GM12865 (cell line): ENCODE results near the gene RABGGTA.
"Not testable (repeated sequence)": the region's sequence is repeated elsewhere in the genome, so short reads cannot be mapped to it uniquely, and the experiment has no call there.

Source experiments
- DNase-seq: peaks from one replicate; pipeline ENCODE4 v3.0.0; 2010; ENCODE audit warnings: low read depth
- H3K4me3 ChIP-seq: 2 replicates; pipeline ENCODE4 v1.5.1; 2011; ENCODE audit warnings: mild to moderate bottlenecking, low read depth, low read length, control low read depth
- CTCF ChIP-seq: IDR thresholded peaks from 2 replicates; pipeline ENCODE4 v1.5.1; 2011; ENCODE audit warnings: low read length, control low read depth, low read depth, inconsistent platforms; ENCODE audit not compliant: insufficient read depth; ENCODE audit errors: missing control alignments

The RABGGTA gene

GRCh38 chr14:24249230-24250021, 22.0 kb downstream of the RABGGTA start:
- no peak for TF ChIP-seq CTCF
- no peak overlapping the region for H3K4me3 ChIP-seq

GRCh38 chr14:24247422-24247821, 24.0 kb downstream of the RABGGTA start:
- no peak for DNase-seq
- TF ChIP-seq CTCF, result no peak
- no peak overlapping the region for H3K4me3 ChIP-seq

More at GRCh38 chr14:24249230-24250021, 22.0 kb downstream of the RABGGTA start:
- DNase-seq, result no peak

GRCh38 chr14:24246765-24247212, 24.6 kb downstream of the RABGGTA start:
- no peak for TF ChIP-seq CTCF
- peak; percentile 80 for DNase-seq

GRCh38 chr14:24245350-24245749, 26.0 kb downstream of the RABGGTA start:
- H3K4me3 ChIP-seq, DNase-seq: not testable (repeated sequence)

More at GRCh38 chr14:24246765-24247212, 24.6 kb downstream of the RABGGTA start:
- no peak overlapping the region for H3K4me3 ChIP-seq

- DNase-seq, result peak; percentile 46
- peak overlapping the region; percentile 69 for H3K4me3 ChIP-seq
- TF ChIP-seq CTCF, result no peak
Measured at GRCh38 chr14:24243336-24243836, 28.0 kb downstream of the RABGGTA start.

- H3K4me3 ChIP-seq, result peak overlapping the region; percentile 69
- TF ChIP-seq CTCF, result peak; percentile 38
- DNase-seq, result peak; percentile 94
Measured at GRCh38 chr14:24241829-24242443, 29.5 kb downstream of the RABGGTA start.

GRCh38 chr14:24240110-24240918, 31.1 kb downstream of the RABGGTA start:
- TF ChIP-seq CTCF, result no peak
- H3K4me3 ChIP-seq, result no peak overlapping the region

More at GRCh38 chr14:24240110-24240918, 31.1 kb downstream of the RABGGTA start:
- no peak for DNase-seq
